Heart left ventricle (tissue), 16 donors: ENCODE measurements around the gene NCDN. TPM values are rescaled to one million over a fixed set of nuclear protein-coding genes. Genes with fewer than 3 reads are reported as not detected.

ENCODE experiments used
- ATAC-seq, 4 donors: fragments of 200-7000 bp; cut with Tn5 transposase; one replicate each; pipeline ENCODE4 v1.9.1; 2020 to 2022; ENCODE audit warnings: moderate library complexity in 4 of 4, mild to moderate bottlenecking in 3 of 4, moderate number of reproducible peaks in 1 of 4
- DNase-seq, 5 donors: peaks; one replicate each; pipeline ENCODE4 v3.0.0-alpha.2; 2020
- H3K27ac ChIP-seq, 12 donors: fragments of 200-600 bp; sonication (generic) in 4 of 12; one replicate each; pipeline versions ENCODE4 v1.5.0 to v1.8.0; 2016 to 2022; ENCODE audit warnings: mild to moderate bottlenecking in 2 of 12
- H3K27me3 ChIP-seq, 9 donors: fragments of 200-600 bp; sonication (generic) in 2 of 9; one replicate each; pipeline versions ENCODE4 v1.5.1 to v1.8.0; 2016 to 2022; ENCODE audit warnings: mild to moderate bottlenecking in 3 of 9
- H3K36me3 ChIP-seq, 9 donors: fragments of 200-600 bp; sonication (generic) in 2 of 9; one replicate each; pipeline versions ENCODE4 v1.5.0 to v1.8.0; 2018 to 2022; ENCODE audit warnings: mild to moderate bottlenecking in 2 of 9
- H3K4me1 ChIP-seq, 12 donors: fragments of 200-600 bp; sonication (generic) in 4 of 12; one replicate each; pipeline versions ENCODE4 v1.5.0 to v1.8.0; 2016 to 2022; ENCODE audit warnings: mild to moderate bottlenecking in 3 of 12
- H3K4me3 ChIP-seq, 12 donors: fragments of 200-600 bp; sonication (generic) in 4 of 12; one replicate each; pipeline versions ENCODE4 v1.5.0 to v1.8.0; 2017 to 2022; ENCODE audit warnings: mild to moderate bottlenecking in 9 of 12, moderate library complexity in 4 of 12
- H3K9me3 ChIP-seq, 12 donors: fragments of 200-600 bp; sonication (generic) in 4 of 12; one replicate each; pipeline versions ENCODE4 v1.5.0 to v1.8.0; 2016 to 2022; ENCODE audit warnings: mild to moderate bottlenecking in 1 of 12
- POLR2A ChIP-seq, 2 donors: fragments of 450-650 bp; IDR thresholded peaks; one replicate each; pipeline ENCODE4 v1.6.1; 2017; ENCODE audit warnings: antibody characterized with exemption in 2 of 2, mild to moderate bottlenecking in 2 of 2, moderate library complexity in 2 of 2
- WGBS, 4 donors: extraction: QIAGEN DNeasy Blood & Tissue Kit in 2 of 4; methylation state at CpG; one replicate each; pipeline versions ENCODE4 v1.1.5 to v1.1.7; 2013 to 2018; 5-methylcytosine and 5-hydroxymethylcytosine counted together
- intact Hi-C, 10 donors: fragments of 100-400 bp; cut with DNase I; formaldehyde crosslinking; loops; one replicate each; pipeline versions ENCODE4 v1.11.1 to v1.14.2; 2022
- polyA plus RNA-seq, 2 donors: library from polyadenylated mRNA; stranded (reverse); fragments of 200-250 nt; gene quantifications; one replicate each; pipeline ENCODE4 v1.2.3, GENCODE V29; 2013
- total RNA-seq, 9 donors: library from RNA; depleted of rRNA in 2 of 9; stranded (reverse); fragments of >200 nt in 2 of 9; fragmentation: NEBNext Ultra II Directional in 3 of 9; extraction: Animal tissue kit (Norgen Biotek cat#: 25700) in 3 of 9; gene quantifications; one replicate each; pipeline versions ENCODE4 v1.1.0 to v1.2.4, GENCODE V29; 2016 to 2023
- TF ChIP-seq, protein P1 (sequence below), 12 donors: fragments of 200-600 bp; sonication (generic) in 4 of 12; IDR thresholded peaks; one replicate each; pipeline versions ENCODE4 v1.5.0 to v1.8.0; 2018 to 2022; ENCODE audit warnings: antibody characterized with exemption in 12 of 12, mild to moderate bottlenecking in 5 of 12
- donor health status: ischemic (EF 13 %, LVEDD 7.1; RV severe dilation, severe dysfunction).
- donor health status: healthy with polysubstance abuse.
- donor health status: DM: no; HTN: yes; CAD: no.
- donor health status: DM: no; HTN: no; CAD: no.
- donor health status: ischemic (EF 25% LVEDD 6.9; RV normal size, moderate dysfunction).
- donor health status: ischemic (EF 25% LVEDD 5.7; RV mildly dilated, moderate dysfunction).
- donor health status: healthy.
- donor health status: DM: yes; HTN: yes; CAD: no.
- donor health status: ischemic (EF 35%, LVEDD 5.7; RV mildly dilated, moderate dysfunction).
- donor health status: nonischemic (EF 11% LVEDD 7.7; RV severe dilation, severe dysfunction).
- donor health status: DM: yes; HTN: yes; CAD: no.
- donor health status: PGD.
- donor health status: ischemic (EF 29% LVEDD 5.4; RV normal size, mild dysfunction).
- donor health status: nonischemic (EF 23%, LVEDD 6.1; RV moderate dilation, normal function).

The NCDN gene
- total and polyA plus RNA-seq, 11 donors = 14.6 to 44.4 (median 31.8) TPM

DNA sequence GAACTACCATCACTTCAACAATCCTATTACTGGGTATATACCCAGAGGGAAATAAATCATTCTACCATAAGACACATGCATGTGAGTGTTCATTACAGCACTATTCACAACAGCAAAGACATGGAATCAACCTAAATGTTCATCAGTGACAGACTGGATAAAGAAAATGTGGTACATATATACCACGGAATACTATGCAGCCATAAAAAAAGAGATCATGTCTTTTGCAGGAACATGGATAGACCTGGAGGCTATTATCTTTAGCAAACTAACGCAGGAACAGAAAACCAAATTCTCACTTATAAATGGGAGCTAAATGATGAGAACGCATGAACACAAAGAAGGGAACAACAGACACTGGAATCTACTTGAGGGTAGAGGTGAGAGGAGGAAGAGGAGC lies 39.4 kb upstream of the NCDN start:
- intact Hi-C loops = no loop called here
- 96 to 98% (median 97%) methylated on average over 3 of the region's 3 CpGs for WGBS, 4 donors

DNA sequence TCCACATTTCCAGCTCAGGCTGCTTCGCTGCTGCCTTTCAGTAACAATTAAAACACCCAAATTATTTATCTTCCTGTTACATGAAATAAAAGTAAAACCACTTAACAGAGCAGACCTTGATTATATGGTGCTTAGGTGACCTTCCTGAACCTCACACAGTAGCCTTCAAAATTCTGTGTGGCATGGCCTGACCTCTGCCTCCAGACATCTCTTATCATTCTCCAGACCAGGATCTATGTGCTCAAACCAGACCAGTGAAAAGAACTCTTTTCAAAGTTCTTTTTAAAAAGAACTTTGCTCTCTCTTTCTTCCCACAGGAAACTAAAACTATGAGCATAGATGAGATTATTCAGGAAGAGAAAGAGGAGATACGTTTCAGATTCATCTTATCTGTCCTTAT lies 38.2 kb upstream of the NCDN start:
- H3K27ac ChIP-seq = no peak overlapping the region
- DNase-seq = no peak
- TF ChIP-seq POLR2A (IDR thresholded peaks at IDR 0.05) = no peak
- TF ChIP-seq, protein P1, sequence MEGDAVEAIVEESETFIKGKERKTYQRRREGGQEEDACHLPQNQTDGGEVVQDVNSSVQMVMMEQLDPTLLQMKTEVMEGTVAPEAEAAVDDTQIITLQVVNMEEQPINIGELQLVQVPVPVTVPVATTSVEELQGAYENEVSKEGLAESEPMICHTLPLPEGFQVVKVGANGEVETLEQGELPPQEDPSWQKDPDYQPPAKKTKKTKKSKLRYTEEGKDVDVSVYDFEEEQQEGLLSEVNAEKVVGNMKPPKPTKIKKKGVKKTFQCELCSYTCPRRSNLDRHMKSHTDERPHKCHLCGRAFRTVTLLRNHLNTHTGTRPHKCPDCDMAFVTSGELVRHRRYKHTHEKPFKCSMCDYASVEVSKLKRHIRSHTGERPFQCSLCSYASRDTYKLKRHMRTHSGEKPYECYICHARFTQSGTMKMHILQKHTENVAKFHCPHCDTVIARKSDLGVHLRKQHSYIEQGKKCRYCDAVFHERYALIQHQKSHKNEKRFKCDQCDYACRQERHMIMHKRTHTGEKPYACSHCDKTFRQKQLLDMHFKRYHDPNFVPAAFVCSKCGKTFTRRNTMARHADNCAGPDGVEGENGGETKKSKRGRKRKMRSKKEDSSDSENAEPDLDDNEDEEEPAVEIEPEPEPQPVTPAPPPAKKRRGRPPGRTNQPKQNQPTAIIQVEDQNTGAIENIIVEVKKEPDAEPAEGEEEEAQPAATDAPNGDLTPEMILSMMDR (IDR thresholded peaks at IDR 0.05) = no peak
- H3K9me3 ChIP-seq = peaks cover 0 to 33% (median 11%) of the 10 kb centered on the region in 12 donors
- intact Hi-C loops = no loop called here
- no peak for ATAC-seq
- H3K4me1 ChIP-seq = peaks cover 0 to 7% (median 0%) of the 10 kb centered on the region in 12 donors
- no peak overlapping the region for H3K4me3 ChIP-seq
- no peaks in the 10 kb centered on the region for H3K27me3 ChIP-seq
- peaks cover 0 to 3% (median 0%) of the 10 kb centered on the region in 9 donors for H3K36me3 ChIP-seq
- WGBS, 4 donors = 58 to 68% (median 60%) methylated on average over 2 of the region's 2 CpGs

More for the DNA sequence above, 39.4 kb upstream of the NCDN start:
- TF ChIP-seq, protein P1 (IDR thresholded peaks at IDR 0.05) = no peak
- TF ChIP-seq POLR2A (IDR thresholded peaks at IDR 0.05) = no peak
- ATAC-seq (no peak), DNase-seq (no peak)
- Histone ChIP-seq H3K4me3 (no peak overlapping the region), H3K36me3 (peaks cover 0 to under 1% (median 0%) of the 10 kb centered on the region in 9 donors), H3K27me3 (no peaks in the 10 kb centered on the region), H3K27ac (no peak overlapping the region), H3K9me3 (peaks cover 0 to 33% (median 11%) of the 10 kb centered on the region in 12 donors), H3K4me1 (peaks cover 0 to 7% (median 0%) of the 10 kb centered on the region in 12 donors)

DNA sequence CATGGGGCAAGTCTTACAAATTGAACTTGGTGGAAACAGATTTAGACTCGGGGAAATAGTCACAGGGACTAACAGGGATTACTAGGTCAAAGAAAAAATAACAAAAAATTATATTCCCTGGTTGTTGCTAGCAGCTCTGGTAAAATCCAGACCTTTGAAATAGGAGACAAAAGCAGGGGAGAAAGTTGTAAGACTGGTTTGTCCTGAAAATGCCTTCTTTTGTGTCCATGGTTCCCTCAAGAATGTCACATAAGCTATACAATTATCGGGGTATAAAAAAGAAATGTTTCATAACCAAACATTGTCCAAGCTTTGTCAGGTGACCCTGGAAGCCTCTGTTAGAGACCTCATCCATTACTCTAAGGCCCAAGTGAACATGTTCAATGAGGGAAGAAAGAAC lies 33.5 kb upstream of the NCDN start:
- peaks cover 0 to 7% (median 0%) of the 10 kb centered on the region in 12 donors for H3K4me1 ChIP-seq
- no peak for TF ChIP-seq POLR2A (IDR thresholded peaks at IDR 0.05)
- TF ChIP-seq, protein P1 (IDR thresholded peaks at IDR 0.05) = no peak
- no peaks in the 10 kb centered on the region for H3K9me3 ChIP-seq
- 90 to 94% (median 93%) methylated on average over 2 of the region's 2 CpGs for WGBS, 4 donors
- no peak for DNase-seq
- no peaks in the 10 kb centered on the region for H3K27me3 ChIP-seq
- H3K27ac ChIP-seq = no peak overlapping the region
- H3K36me3 ChIP-seq = peaks cover 0 to 3% (median 0%) of the 10 kb centered on the region in 9 donors
- intact Hi-C loops = no loop called here
- no peak overlapping the region for H3K4me3 ChIP-seq
- ATAC-seq = no peak

DNA sequence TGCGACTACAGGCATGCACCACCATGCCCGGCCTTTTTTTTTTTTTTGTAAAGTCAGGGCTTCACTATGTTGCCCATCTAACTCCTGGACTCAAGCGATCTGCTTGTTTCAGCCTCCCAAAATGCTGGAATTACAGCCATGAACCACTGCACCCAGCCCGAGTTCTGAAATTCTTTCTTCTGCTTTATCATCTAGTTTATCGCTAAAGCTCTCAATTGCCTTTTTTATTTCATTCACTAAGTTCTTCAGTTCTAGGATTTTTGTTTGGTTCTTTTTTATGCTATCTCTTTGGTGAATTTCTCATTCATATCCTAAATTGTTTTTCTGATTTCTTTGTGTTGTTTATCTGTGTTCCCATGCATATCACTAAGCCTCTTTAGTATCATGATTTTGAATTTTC lies 27.4 kb upstream of the NCDN start:
- H3K36me3 ChIP-seq = peaks cover 0 to 26% (median 5%) of the 10 kb centered on the region in 9 donors
- intact Hi-C loops = no loop called here
- ATAC-seq (no peak), DNase-seq (no peak)
- no peak overlapping the region for H3K4me3 ChIP-seq
- H3K27ac ChIP-seq = no peak overlapping the region
- no peak for TF ChIP-seq POLR2A (IDR thresholded peaks at IDR 0.05)
- TF ChIP-seq, protein P1 (IDR thresholded peaks at IDR 0.05) = no peak
- peaks cover 0 to 41% (median 23%) of the 10 kb centered on the region in 12 donors for H3K4me1 ChIP-seq
- H3K27me3 ChIP-seq = no peaks in the 10 kb centered on the region
- WGBS, 4 donors = 78 to 79% (median 79%) methylated on average over 5 of the region's 5 CpGs
- H3K9me3 ChIP-seq = peaks cover 0 to 8% (median 0%) of the 10 kb centered on the region in 12 donors
